ENCODE data around the gene ARHGAP6. TPM values are rescaled to one million over a fixed set of nuclear protein-coding genes. Genes with fewer than 3 reads are reported as not detected.

The ARHGAP6 gene
- total RNA-seq, 1 experiment from 2014 or later = 0.10 TPM

- CTCF ChIA-PET = no interaction called here
- no peaks in the 10 kb centered on the region; the same call in 1 of the 2 replicates for H4K20me1 ChIP-seq (ENCODE audit: insufficient read depth)
- BruUV-seq (replicated peaks) = no TSS peak
- no peak overlapping the region for H3K4me3 ChIP-seq (replicated peaks in 1 of 2; ENCODE audit: low read depth in 1 of 2, low read length in 2 of 2)
- no peaks in the 10 kb centered on the region for H3K9me3 ChIP-seq (ENCODE audit: control insufficient read depth in 1 of 2, insufficient read depth in 1 of 2, low read depth in 1 of 2, low read length in 2 of 2)
- DNase-seq (ENCODE audit: low read depth, low spot score) = no peak
- H3K9me2 ChIP-seq (ENCODE audit: insufficient read depth) = no peaks in the 10 kb centered on the region
- H3K27ac ChIP-seq (ENCODE audit: low read depth, low read length) = no peak overlapping the region
- H3K4me2 ChIP-seq (ENCODE audit: low read length) = no peak overlapping the region
- H2AFZ ChIP-seq (ENCODE audit: low read depth, low read length, poor library complexity, severe bottlenecking) = no peak overlapping the region
- POLR2A ChIA-PET = no interaction called here
- no peak for ATAC-seq
- H3K4me1 ChIP-seq (ENCODE audit: control insufficient read depth in 1 of 2, insufficient read depth in 2 of 2, low read length in 2 of 2) = no peaks in the 10 kb centered on the region
- no peaks in the 10 kb centered on the region for H3K27me3 ChIP-seq (ENCODE audit: insufficient read depth, low read length)
- H3K9ac ChIP-seq (ENCODE audit: low read length) = no peak overlapping the region
- RAD21 ChIA-PET (ENCODE audit: low non-redundant PET in 1 of 2, low total read pairs in 2 of 2, uncharacterized antibody in 2 of 2, unreplicated experiment in 2 of 2) = no interaction called here
- no peaks in the 10 kb centered on the region for H3K79me2 ChIP-seq (ENCODE audit: insufficient read depth, low read length)
- TF ChIP-seq EGR1 (IDR thresholded peaks at IDR 0.05; ENCODE audit: low read depth) (no peak), EZH2 (IDR thresholded peaks at IDR 0.05) (no peak), ELF1 (IDR thresholded peaks at IDR 0.05; ENCODE audit: borderline replicate concordance, low read depth) (no peak), POLR2A (IDR thresholded peaks at IDR 0.05; ENCODE audit: borderline replicate concordance, extremely low read depth, insufficient read depth, insufficient read length) (no peak), SIN3A (IDR thresholded peaks at IDR 0.05; ENCODE audit: low read depth) (no peak), SP1 (IDR thresholded peaks at IDR 0.05; ENCODE audit: low read depth) (no peak), FOSL1 (IDR thresholded peaks at IDR 0.05; ENCODE audit: low read depth) (no peak), ZFX (IDR thresholded peaks at IDR 0.05) (no peak), CBX3 (IDR thresholded peaks at IDR 0.05; ENCODE audit: low read depth) (no peak), TCF7L2 (IDR thresholded peaks at IDR 0.05; ENCODE audit: borderline replicate concordance, extremely low read depth, insufficient read depth, insufficient read length) (no peak), ATF3 (IDR thresholded peaks at IDR 0.05) (no peak), MAX (IDR thresholded peaks at IDR 0.05) (no peak), RAD21 (IDR thresholded peaks at IDR 0.05; ENCODE audit: low read depth) (no peak), YY1 (IDR thresholded peaks at IDR 0.05; ENCODE audit: extremely low read depth, insufficient replicate concordance, low read depth, low read length) (no peak), CTCF (IDR thresholded peaks at IDR 0.05 in 2 of 3, conservative IDR thresholded peaks at IDR 0.05 in 1 of 3; ENCODE audit: borderline replicate concordance in 1 of 3, insufficient read depth in 1 of 3, low read depth in 2 of 3, low read length in 2 of 3) (no peak), ZBTB33 (IDR thresholded peaks at IDR 0.05; ENCODE audit: extremely low read depth, insufficient replicate concordance, low read length) (no peak), POLR2AphosphoS5 (IDR thresholded peaks at IDR 0.05; ENCODE audit: low read depth, low read length) (no peak), REST (IDR thresholded peaks at IDR 0.05; ENCODE audit: low read depth) (no peak)
- intact Hi-C loops (cut with micrococcal nuclease) = no loop called here
- peaks cover 4 to 13% of the 10 kb centered on the region in 2 experiments; a peak in 1 of 4 replicates for H3K36me3 ChIP-seq (ENCODE audit: control insufficient read depth in 1 of 2, insufficient read depth in 2 of 2, low read length in 2 of 2)
Measured at GRCh38 chrX:11124112-11124511, 541.6 kb downstream of the ARHGAP6 start.

Measured in HCT116 (cell line).